ENCODE data around the gene BCAM.

DNA sequence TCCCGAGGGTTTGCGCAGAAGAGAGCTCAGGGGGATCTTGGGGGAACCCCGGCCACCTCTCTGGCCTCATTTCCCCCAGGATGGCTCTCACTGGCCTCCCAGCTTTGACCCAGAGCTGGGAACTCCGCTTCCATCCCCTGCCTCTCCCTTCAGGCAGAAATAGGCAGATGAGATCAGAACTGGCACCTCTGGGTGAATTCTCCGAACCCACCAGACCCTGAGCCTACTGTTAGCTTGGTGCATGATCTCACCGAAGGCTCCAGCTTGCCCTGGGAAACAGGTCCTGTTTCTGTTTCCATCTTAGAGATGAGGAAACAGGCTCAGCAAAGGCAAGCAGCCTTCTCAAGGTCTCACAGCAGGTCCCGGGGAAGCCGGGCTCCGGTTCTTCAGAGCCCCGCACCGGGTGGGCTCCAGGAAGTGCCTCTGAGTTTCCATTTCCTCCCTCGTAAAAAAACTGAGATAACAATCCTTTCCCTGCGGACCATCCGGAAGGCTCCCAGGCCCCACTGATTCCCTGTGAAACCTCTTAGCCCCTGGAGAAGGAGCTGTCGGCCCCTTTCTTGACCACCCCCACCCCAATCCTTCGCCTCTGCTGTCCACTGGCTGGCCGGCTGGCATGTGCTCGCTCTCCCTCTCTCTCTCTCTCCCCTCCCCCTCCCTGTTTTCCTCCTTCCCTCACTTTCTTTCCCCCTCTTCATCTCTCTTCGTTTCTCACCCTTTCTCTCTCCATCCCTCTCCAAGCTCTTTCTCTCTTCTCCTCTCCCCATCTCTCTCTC, 39.3 kb downstream of the BCAM start:
- no peak for TF ChIP-seq FOXK2 (IDR thresholded peaks at IDR 0.05)
- no peak for TF ChIP-seq POLR2AphosphoS5 (IDR thresholded peaks at IDR 0.05; ENCODE audit: low read length)
- TF ChIP-seq, protein P1, sequence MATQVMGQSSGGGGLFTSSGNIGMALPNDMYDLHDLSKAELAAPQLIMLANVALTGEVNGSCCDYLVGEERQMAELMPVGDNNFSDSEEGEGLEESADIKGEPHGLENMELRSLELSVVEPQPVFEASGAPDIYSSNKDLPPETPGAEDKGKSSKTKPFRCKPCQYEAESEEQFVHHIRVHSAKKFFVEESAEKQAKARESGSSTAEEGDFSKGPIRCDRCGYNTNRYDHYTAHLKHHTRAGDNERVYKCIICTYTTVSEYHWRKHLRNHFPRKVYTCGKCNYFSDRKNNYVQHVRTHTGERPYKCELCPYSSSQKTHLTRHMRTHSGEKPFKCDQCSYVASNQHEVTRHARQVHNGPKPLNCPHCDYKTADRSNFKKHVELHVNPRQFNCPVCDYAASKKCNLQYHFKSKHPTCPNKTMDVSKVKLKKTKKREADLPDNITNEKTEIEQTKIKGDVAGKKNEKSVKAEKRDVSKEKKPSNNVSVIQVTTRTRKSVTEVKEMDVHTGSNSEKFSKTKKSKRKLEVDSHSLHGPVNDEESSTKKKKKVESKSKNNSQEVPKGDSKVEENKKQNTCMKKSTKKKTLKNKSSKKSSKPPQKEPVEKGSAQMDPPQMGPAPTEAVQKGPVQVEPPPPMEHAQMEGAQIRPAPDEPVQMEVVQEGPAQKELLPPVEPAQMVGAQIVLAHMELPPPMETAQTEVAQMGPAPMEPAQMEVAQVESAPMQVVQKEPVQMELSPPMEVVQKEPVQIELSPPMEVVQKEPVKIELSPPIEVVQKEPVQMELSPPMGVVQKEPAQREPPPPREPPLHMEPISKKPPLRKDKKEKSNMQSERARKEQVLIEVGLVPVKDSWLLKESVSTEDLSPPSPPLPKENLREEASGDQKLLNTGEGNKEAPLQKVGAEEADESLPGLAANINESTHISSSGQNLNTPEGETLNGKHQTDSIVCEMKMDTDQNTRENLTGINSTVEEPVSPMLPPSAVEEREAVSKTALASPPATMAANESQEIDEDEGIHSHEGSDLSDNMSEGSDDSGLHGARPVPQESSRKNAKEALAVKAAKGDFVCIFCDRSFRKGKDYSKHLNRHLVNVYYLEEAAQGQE (IDR thresholded peaks at IDR 0.05; ENCODE audit: low read depth, low read length), result no peak
